GM21619 (cell line): ENCODE data around the gene ACADS.
A peak's percentile ranks its signal among the peaks of the same experiment; 100 is the strongest.

Source experiments
- ATAC-seq: cut with Tn5 transposase; IDR thresholded peaks from one replicate; pipeline ENCODE4 v1.9.1; 2021; ENCODE audit not compliant: unreplicated experiment

ACADS gene

DNA sequence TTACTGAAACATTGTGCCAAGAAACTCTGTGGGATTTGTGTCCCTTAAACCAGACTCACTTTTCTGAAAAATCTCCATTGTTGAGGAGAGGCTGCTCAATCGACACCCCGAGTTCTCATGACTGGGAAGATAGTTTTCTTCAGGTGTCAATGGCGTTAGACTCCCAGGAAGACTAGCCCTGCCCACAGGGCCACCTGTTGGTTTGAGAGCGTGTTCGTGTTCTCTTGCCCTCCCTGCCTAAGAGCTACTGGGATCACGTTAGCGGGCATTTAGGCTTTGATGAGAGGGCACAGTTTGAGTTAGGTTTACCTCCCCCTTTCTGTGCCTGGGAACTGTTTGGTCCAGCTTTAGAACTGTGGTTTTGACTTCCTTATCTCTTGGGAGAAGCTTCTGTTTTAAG lies 26.1 kb upstream of the ACADS start:
- ATAC-seq, result no peak

DNA sequence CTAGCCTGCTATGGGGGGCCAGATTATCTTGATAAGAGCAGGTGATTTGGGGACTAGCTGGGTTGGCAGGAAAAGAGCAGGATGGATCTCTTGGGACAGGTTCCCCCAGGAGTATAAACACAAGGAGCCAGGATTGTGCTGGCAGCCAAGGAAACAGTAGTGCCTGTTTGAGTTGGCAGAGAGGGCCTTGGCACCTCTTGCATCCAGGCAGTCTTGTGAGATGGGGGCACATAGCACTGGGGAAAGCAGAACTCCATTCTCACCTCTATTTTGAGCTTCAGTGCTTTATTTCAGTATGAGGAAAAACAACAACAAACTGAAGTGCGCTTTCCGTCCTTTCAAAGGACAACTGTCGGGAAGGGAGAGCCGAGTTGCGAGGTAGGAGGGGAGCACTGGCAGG lies 24.7 kb upstream of the ACADS start:
- no peak for ATAC-seq

DNA sequence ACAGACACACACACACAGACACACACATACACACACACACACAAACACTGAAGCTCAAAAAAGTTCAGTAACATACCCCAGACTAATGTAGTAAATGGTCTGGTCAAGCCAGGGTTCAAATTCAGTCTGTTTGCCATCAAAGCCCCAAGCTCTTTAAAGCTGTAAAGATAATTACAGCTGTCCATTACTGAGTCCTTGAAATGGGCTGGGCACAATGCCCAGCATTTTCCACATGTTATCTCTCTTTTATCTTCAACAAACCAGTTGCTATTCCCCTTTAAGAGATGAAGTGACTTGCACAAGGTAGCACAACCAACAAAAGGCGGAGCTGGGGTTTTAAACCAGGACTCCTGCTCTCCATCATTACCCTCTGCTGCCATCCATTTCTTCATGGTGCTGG lies 23.0 kb upstream of the ACADS start:
- ATAC-seq, result no peak

DNA sequence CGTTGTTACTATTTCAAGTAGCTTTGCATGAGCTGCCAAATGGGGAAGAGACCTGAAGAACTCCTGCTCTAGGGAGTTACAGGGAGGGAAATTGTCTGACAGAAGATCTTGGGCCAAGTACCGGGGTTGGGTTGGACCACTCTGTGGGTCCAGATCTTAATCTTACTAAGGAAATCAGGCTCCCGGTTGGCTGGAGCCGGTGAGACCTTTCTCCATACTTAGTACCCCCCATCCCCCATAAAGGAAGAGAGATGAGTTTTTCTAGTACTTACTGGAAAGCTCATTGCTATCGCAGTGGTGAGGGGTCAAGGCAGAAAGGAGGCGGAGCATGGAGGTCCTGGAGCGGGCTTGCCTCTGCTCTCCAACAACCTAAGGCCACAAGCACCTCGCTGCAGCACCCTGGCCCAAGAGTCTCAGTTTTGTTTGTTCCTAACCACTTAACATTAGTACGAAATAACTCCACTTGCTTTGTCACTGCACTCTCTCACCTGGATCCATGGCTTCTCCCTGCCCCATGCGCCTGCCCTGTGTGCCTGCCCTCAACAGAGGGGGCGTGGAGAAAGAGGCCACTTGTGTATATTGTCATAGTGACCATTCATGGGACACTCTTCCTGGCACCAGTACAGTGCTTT lies 22.2 kb upstream of the ACADS start:
- ATAC-seq, result no peak

DNA sequence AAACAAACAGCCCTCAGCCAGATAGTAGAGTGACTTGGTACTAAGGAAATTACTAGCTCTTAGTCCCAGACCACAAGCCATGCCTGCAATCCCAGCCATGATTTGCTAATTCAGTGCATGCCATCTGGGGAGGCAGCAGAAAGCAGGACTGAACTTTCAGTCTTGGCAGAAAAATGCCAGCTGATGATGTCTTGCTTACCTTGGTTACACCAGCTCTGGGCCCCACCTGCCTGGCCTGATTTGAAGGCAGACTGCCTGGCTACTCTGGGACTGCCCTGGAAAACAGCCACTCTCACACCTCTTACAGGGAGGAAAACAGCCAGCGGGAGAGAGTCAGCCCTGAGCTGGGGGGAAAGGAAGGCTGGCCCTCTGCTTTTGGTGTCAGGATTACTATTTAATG lies 20.0 kb upstream of the ACADS start:
- ATAC-seq, result no peak

DNA sequence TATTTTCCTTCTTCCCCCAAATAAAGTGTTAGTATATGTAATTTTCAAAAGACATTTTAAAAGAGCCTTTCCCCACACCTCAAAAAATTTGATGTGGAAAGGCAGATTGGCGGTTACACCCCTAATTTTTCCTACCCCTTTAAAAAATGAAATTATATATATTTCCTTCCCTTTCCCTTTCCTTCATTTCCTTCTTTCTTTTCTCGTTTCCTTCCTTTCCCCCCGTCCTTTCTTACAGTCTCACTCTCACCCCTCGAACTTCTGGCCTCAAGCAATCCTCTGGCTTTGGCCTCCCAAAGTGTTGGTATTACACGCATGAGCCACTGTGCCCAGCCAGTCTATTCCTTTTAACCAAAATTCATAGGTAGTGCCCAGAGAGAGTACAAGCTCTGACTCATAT lies 19.6 kb upstream of the ACADS start:
- ATAC-seq, result no peak

DNA sequence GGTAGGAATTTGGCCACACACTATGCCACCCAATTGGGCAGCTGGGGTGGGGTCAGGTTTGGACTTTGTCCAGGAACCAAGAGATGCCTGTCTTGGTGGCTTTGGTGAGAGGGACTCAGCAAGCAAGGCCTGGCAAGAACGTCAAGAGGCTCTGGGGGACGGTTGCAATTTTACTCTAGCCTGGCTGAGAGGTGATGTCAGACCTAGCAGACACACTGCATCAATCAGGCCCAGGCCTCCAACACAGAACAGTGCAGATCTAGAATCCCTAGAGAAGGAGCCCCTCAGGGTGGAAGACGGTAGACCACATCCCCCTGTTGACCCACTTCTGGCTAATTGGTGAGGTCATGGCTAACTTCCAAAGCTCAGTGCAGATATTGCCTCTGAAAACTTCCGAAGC lies 17.0 kb upstream of the ACADS start:
- ATAC-seq, result no peak

DNA sequence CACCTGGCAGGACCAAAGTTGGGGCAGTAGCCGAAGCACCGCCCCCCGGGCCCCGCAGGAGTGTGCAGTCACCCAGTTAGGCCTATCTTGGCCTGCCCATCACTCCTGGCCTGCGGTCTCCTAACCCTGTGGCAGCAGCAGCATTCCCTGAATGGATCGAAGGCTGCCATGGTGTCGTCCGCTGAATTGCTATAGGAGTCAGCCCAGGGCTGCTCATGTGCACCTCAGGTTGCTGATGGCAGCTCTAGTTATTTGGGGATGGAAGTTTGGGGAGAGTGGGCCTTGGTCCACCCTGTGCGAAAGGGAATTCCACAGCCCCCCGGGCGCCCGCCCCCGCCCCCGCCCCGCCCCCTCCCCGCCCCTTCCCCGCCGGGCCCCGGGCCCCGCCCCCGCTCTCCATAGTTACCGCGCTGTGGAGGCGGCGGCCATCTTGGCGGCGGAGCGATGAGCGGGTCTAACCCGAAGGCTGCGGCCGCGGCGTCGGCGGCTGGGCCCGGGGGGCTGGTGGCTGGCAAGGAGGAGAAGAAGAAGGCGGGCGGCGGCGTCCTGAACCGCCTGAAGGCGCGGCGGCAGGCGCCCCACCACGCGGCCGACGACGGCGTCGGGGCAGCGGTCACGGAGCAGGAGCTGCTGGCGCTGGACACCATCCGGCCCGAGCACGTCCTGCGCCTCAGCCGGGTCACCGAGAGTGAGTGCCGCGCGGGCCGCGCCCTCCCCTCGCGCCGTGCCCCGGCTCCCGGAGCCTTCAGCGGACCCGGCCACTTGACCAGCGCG lies 15.4 kb upstream of the ACADS start, which contains the start of gene UNC119B:
Gene UNC119B (plus strand): TSS at position 428 of the 774 bp plus-strand sequence. CDS start 17 bp downstream, at position 445.
- ATAC-seq, result peak; percentile 73

DNA sequence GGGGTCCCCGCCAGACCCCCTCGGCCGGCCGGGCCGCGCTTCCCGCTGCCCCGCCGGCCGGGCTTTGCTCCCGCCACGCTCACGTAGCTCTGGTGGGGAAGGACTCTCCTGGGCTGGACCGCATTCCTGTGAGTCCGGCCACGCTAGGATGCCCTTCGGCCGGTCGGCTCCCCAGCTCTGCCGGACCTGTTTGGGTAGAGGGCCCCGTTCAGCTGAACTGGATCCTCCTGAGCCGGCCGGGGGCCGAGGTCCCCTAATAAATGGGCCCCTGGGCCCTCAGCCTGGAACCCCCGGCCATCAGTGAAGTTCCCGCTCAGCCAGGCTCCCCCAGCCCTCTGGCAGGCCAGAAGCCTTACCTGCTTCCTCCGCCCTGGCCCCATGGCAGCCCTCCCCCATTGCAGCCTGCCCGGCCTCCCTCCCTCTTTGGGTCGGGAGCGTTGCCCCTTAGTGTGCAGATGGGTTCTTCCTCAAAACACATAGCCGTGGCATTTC lies 14.8 kb upstream of the ACADS start:
- ATAC-seq, result peak; percentile 26

DNA sequence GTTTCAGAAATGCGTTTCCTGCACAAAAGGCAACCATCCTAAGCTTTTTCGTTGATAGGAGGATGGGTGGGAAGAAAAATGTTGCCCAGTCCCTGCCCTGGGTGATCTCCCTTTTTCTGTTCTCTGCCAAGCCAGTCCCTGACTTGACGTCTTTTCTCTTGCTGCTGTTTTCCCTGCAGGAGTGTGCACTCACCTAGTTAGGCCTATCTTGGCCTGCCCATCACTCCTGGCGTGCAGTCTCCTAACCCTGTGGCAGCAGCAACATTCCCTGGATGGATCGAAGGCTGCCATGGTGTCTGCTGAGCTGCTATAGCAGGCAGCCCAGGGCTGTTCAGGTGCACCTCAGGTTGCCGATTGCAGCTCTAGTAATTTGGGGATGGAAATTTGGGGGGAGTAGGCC lies 14.2 kb upstream of the ACADS start:
- ATAC-seq, result no peak

DNA sequence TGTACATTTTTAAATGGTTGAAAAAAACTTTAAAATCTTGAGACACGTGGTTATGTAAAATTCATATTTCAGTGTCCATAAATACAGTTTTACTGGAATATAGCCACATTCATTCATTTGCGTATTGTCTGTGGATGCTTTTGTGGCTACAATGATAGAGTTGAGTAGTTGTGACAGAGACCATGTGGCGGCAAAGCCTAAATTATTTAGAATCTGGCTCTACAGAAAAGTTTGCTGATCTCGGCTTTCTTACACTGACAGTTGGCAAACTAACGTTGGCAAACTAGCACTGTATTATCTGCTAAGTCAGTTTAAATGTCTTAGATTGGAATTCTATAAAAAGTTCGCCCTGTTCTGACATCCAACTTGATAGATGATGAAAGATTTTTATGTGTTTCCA lies 13.0 kb upstream of the ACADS start:
- ATAC-seq, result no peak

DNA sequence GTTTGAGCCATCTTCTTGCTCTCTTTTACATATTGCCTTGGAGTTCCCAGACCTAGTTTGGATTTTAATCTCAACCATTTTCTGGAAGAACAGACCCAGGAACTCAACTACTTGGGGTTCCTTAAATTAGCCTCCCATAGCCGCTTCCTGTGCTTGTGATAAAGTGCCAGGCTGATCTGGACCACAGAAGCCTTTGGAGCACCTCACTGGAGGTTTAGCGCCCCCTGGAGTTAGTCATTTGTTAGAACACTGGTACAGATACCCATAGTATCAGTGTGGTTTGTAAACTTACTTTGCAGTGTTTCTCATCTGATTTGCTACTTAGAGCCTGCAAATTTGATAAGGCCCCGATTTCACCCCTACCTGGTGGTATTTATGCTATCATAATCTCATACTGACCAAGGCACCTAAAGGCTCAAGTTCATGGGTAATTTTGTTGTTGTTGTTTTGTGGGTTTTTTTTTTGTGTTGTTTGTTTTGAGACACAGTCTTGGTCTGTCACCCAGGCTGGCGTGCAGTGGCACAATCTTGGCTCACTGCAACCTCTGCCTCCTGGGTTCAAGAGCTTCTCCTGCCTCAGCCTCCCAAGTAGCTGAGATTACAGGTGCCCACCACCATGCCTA lies 11.7 kb upstream of the ACADS start:
- ATAC-seq, result no peak

DNA sequence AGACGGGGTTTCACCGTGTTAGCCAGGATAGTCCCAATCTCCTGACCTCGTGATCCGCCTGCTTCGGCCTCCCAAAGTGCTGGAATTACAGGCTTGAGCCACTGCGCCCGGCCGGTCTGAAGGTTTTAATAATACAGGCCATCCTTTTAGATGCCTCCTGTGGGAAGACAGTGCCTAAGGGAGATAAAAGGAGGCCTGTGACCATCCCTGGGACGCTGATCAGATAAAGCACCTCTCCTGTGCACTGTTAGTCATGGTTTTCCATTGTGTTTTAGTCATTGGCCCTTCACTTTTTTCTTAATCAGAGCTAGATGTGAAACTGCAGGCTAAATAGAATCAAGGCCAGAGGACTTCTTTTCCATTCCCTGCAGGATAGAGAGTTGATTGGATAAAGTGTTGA lies 7.6 kb upstream of the ACADS start:
- ATAC-seq, result no peak

DNA sequence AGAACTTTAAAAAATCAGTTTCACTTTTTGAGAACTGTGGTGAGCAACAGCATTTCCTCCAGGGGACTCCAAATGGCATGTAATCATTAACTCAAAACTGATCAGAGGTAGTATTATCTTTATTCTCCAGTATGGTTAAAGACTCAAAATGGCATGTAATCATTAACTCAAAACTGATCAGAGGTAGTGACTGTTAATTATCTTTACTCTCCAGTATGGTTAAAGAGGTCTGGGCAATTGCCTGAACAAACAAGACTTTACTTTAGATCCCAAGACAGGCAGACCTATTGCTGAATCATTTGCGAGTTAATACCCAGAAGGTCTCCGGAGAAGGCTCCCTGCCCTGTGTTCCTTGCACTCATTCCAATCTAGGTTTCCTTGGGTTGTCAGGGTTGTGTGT lies 6.6 kb upstream of the ACADS start:
- peak; percentile 56 for ATAC-seq

DNA sequence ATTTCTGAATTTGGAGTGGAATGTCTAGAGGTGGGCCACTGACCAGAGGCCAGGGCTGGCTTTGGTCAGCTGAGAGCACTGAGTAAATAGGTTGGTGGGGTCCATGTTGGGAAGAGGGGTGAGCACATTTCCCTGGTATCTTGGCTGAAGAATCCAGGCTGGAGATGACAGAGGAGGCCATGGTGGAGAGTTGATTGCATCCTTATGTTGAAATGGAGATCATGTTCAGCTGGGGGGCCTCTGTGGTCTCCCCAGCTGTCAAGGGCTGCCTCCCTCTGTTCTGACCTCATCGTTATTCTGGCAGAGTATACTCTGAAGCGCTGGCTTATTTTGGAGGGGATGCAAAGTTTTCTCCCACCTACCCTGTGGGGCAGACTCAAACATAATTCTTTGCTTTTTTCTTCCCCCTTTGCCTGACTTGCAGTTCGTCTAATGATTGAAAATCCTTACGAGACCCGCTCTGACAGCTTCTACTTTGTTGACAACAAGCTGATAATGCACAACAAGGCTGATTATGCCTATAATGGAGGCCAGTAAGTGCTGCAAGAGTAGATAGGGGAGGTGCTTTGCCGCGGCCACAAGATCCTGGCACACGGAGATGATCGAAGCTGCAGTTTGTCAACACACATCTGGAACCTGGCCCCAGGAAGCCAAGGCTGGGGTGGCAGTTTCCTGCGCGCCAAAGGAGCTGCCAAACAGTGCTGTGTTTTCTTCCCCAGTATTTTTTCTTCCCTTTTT lies 6.0 kb upstream of the ACADS start:
- no peak for ATAC-seq

DNA sequence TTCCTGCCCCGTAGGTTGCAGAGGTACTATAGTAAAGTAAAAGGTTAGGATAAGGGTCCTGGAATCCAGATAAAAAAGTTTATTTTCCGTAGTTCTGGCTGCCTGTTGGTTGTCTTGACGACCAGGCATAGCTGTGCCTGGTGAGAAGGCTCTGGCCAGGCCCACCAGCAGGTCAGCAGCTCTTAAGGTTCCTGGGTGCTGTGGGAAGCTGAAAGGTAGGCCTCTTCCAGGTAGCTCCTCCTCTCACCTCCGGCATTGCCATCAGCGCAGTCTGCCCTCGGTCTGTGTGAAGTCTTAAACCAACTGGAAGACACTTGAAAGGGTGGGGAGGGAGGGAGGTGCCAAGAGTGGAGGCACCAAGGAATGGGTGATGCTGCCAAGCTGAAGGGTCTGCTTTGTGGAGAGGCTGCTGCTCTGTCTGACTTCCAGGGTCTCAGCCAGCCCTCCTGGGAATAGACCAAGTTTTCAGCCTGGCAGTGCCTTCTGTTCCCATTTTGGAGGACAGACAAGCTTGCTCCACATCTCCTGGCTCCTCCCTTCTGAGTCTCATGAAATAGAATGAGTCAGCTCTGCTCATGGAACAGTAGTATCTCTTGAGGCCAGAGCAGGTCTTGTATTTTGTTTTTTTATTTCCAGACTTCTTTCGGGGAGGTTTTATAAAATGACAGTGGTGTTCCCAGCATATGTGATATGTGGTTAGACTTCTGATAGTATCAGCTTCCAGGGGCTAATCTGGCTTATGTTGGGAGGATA lies 5.2 kb upstream of the ACADS start:
- ATAC-seq, result no peak

DNA sequence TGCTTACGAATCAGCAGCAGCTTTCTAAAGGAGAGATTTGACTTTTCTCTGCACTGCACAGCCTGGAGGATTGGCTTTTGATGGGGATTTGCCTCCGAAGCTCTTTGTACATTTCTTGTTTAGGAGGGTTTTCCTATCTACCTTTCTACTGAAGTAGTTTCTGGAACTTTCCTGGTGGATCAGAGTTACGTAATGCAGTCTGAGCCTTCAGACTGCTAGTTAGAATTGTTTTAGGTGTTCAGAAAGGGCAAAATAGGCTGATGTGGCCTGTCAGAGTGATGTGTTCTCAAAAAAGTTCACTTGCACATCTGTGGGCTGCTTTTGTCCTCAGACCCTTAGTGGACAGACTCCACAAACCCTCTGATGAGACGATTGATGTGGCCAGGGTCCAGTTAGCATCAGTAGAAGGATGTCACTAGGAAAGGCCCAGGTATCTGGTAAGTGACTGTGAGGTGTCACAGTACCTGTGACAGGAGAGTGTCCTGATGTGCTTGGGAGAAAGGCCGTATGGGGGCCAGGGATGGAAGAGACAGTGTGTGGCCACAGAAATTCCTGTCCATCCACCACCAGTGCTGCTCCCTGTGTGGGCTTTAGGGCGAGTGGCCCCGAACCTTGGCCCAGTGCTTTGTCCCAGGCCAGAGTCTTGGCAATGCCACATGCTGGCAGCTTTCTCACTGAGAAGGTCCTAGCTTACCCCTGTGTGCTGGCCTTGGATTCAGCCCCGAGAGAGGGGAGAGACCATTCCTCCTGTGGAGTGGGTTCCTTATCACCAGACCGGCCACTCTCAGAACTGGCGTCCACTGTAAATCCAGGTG lies 4.4 kb upstream of the ACADS start:
- no peak for ATAC-seq

DNA sequence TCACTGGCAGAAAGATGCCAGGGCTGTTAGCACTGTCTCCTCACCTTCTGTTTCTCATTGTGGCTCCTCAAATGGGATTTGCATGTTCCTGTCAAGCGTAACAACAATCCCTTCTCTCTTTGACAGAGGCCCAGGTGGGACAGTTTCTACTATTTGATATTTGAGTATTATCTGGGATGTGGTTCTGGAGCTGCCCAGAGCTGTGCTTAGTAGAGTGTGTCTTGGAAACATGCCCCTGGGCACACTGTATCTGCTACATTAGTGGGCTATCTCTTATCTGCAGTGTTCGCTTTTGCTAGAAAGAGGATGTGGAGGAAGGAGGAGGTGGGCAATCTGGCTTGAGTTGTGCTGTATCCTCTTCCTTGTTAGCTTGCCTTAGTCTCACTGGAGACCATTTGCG lies 3.8 kb upstream of the ACADS start:
- ATAC-seq, result no peak

DNA sequence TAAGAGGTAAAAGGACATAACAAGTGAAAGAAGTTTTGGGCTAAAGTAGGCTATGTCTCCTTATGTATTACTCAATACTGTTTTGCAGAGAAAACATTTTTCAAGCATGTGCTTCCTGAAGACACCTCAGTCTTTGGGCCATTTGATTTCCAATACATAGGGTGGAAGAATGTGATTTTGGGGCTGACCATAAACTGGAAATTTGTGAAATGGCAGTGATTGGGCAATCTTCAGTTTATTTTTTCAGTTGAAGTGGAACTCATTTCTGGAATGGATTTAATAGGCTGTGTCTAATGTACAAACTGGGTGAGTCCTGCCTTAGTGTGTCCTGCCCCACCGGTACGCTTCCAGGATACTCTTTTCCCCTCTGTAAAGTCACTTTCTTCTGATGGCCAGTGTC lies 2.8 kb upstream of the ACADS start:
- ATAC-seq, result no peak

DNA sequence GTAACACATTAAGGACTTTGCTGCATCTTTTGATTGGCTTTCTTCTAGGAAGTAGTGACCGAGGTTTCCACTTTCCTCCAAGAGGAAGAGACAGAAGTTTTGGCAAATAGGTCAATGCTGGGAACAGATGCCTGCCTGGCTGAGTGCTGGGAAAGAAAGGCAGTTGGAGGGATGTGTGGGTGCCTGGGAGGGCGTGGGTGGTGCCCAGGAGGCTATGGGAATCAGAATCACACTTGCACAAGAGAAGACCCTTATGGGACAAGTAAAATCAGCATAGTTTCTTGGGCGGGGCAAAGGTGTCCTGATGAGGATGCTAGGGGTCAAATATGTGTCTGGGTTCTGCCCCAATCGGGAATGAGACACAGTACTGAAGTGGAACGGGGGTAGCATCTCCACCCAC lies 906 bp upstream of the ACADS start:
- no peak for ATAC-seq
